Activated CD8-positive, alpha-beta memory T cell treated with anti-CD3 and anti-CD28 coated beads, Interleukin-2, amount 50 U/mL, for 48 hours (primary cell): ENCODE results near the gene KIF26A.

Experiments used
- DNase-seq: peaks from one replicate; pipeline ENCODE4 v3.0.0-alpha.2; 2020

KIF26A gene

DNA sequence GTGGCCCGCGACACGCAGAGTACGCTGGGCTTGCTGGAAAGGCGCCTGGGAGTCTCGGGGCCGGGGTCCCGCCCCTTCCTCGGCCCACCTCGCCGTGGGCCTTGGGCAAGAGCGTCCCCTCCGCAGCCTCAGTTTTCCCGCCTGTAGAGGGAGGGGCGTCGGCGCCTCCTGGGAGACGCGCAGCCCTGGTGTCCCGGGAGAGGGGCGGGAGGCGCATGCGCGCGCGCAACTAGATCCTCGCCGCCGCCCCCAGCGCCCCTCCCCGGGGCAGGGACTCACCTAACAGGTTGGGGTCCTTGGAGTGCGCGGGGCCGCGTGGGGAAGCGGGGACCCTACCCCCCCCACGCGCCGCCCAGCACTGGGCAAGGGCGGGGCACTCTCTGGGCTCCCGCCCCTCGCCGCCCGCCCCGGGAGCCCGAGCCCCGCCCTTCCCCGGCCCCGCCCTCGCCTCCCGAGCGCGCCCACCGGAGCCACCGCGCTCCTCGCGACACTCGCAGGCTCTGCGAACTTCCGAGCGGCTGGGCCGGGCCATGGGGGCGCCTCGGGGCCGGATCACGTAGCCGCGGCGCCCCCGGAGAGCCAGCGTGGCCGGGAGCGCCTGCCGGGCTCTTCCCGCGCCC lies at the start of gene KIF26A:
TSS of gene KIF26A (plus strand) at position 490 of the 620 bp plus-strand sequence. CDS start 136 bp downstream, outside the sequence.
- DNase-seq: peak; percentile 71

DNA sequence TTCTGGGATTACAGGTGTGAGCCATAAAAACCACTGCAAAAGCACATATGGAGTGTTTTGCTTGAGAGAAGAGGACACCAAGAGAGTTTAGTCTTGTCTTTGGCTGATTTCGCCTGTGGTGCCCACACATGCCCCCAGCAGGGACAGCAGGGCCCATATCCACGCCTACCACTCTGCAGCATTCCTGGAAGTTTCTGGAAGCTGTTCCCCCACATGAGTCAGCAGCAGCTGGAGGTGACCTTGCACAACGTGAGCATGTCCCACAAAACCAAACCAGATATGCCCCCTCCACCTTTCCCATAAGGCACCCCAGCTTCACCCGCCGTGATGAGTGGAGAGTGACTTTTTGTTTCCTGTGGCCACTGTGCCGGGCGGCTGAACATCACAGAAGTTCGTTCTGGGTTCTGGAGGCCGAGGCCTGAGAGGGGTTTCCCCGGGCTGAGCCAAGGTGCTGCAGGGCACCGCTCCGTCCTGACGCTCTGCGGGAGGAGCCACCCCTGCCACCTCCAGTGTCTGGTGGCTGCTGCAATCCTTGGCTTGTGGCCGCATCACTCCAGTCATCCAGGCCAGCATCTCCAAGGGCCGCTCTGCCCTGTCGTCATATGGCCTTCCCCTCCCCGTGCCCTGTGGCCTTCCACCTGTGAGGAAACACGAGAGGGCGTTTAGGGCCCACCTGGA lies 48.2 kb upstream of the KIF26A start:
- DNase-seq: no peak

DNA sequence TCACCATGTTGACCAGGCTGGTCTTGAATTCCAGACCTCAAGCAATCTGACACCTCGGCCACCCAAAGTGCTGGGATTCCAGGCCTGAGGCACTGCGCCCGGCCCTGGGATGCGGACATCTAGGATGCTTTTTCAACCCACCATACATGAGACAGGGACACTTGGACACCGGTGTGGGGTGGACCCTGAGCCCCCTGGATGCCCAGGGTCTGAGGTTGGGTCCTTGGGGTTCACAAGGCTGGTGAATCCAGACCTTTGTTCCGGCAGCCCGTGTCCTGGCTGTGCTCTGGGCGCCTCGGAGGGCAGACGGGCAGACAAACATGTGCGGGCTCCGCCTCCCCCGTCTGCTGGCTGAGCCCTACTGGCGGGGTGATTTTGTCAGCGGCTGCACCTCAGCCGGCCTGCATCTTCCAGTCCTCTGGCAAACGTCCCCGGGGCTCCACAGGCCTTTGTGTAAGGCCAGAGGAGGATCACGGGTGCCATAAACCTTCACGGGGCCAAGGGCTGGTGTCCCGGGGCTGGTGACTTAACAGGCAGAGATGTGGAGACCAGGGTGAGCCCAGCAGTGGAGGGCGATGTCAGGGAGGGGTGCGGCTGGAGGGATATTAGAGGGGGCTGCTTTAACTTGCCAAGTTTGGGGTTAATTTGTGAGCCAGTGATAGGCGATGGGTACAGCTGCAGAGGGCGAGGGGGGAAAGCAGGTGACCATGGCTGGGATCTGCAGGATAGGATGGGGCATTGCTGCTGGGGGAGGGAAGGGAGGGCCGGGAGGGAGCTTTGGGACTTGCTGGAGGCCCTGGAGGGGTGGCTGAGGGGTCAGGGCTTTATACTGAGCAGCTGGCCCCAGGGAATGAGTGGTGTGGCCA lies 47.1 kb upstream of the KIF26A start:
- DNase-seq: no peak

DNA sequence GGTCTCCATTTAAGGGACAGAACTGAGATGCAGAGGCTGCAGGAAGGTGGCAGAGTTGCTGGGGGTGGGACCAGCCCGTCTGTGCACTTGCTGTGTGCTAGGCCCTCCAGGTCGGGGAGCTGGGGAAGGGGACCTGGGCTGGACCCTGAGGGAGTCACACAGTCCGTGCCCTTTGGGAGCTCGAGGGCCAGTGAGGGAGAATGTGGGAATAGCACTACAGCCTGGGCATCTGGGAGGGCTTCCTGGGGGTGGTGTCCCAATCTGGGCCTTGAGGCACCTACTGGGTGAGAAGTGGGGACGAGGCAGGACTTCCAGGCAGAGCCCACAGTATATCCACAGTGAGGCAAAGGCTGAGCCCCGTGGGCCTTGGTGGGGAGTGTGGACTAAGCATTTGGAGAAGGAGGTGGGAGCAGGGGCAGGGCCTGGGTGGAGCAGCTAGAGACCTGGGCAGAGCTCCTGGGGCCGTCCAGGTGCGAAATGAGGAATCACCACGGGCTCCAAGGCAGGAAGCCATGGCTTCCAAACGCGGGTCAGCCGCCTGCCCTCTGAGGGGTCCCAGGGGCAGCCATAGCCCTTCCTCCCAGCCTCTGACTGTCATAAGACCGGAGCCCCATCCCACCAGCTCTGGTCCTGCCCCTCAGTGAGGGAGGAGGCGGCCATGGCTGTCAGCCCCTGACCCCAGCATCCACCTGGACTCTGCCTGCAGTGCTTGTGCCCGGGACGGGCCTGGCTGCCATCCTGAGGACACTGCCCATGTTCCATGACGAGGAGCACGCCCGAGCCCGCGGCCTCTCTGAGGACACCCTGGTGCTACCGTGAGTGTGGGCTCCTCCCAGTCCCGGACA lies 46.2 kb upstream of the KIF26A start:
- no peak for DNase-seq

DNA sequence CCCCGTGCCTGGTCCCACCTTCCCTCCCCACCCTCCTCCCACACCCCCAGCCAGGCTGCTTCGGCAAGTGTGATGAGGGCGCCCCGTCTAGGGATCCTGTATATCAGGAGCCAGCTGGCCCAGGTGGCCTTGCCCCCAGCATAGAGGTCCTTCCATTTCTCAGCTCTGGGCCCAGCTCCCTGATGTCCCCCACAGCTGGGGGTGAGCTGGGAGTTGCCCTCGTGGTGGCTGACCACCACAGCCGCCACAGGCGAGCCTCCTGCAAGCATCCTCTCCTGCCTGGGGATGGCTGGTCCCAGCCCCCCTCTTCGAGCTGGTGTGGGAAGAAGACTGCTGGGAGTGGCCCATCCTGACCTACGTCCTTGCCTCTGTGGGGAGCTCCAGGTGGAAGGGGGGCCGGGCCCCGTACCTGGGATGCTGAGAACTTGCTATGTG lies 45.4 kb upstream of the KIF26A start:
- no peak for DNase-seq

DNA sequence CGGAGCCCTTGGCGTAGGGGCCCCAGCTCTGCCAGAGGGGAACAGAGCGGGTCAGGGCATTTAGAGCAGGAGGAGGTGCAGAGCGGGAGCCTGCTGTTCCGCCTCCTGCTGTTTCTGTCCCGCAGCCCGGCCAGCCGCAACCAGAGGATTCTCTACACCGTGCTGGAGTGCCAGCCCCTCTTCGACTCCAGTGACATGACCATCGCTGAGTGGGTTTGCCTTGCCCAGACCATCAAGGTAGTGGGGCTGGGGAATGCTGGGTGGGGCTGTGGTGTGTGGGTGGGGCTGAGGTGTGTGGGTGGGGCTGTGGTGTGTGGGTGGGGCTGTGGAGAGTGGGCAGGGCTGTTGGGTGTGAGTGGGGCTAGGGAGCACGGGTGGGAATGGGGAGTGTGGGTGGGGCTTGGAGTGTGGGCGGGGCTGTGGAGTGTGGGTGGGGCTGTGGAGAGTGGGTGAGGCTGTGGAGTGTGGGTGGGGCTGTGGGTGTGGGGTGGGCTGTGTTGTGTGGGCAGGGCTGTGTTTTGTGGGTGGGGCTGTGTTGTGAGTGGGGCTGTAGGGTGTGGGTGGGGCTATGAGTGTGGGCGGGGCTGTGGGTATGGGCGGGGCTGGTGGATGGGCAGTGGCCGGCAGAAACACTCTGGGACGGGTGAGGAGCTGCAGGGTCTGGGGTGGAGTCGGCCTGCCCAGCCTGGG lies 44.9 kb upstream of the KIF26A start:
- DNase-seq: no peak

DNA sequence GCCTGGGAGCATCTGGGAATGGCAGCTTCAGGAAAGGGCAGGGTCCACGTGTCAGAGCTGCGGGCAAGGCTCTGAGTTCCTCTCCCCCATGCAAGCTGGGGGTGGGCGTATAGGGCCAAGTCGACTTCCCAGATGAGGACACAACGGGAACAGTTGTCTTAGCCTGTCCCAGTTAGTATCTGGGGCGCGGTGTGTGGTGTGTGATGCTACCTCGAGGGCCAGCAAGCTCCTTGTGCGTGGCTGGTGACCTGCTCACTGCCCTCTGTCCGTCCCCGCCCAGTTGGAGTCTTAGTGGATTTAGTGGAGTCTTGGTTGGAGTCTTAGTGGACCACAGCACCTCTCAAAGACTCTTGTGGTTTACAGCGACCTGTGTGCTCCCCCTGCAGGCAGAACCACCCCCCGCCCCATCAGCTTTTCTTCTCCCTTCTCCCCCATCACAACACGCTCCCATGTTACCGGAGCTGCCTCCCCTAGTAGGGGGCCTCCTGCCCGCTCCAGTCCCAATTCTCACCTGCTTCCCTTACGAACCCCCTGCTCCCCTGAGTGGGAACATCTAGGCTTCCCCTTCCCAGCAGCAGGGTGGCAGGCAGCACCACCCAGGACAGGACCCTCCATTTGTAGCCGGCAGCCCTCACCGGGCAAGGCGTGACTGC lies 44.2 kb upstream of the KIF26A start:
- DNase-seq: no peak

DNA sequence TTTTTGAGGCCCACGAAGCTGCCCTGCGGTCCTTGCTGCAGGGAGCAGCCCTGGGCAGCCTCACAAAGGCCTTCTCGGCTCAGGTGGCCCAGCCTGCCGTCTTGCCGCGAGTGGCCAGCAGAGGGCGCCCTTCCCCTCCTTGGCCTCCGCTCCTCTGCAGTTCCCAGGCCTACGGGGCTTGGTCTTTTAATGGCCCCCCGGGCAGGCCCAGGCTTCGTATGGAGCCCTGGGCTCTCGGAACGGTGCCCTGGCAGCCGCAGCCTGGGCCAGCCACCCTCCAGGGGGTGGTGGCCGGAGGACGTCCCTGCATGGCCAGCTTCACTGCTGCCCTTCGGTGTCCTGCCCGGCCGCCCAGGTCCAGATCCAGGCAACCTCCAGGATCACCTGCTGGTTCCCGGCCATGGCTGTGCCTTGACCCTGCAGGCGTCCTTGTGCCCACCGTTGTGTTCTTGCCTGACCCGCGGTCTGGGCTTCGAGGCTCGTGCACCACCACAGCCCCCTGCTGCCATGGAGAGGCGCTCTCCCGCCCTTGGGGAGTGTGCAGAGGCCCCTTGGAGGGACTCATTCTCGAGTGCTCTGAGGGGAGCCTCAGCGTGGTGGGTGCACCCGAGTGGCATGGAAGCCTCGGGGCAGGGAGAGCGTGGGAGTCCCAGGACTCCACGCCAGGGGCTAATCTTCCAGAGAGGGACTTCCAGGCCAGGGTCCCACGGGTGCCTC lies 43.5 kb upstream of the KIF26A start:
- peak; percentile 98 for DNase-seq

DNA sequence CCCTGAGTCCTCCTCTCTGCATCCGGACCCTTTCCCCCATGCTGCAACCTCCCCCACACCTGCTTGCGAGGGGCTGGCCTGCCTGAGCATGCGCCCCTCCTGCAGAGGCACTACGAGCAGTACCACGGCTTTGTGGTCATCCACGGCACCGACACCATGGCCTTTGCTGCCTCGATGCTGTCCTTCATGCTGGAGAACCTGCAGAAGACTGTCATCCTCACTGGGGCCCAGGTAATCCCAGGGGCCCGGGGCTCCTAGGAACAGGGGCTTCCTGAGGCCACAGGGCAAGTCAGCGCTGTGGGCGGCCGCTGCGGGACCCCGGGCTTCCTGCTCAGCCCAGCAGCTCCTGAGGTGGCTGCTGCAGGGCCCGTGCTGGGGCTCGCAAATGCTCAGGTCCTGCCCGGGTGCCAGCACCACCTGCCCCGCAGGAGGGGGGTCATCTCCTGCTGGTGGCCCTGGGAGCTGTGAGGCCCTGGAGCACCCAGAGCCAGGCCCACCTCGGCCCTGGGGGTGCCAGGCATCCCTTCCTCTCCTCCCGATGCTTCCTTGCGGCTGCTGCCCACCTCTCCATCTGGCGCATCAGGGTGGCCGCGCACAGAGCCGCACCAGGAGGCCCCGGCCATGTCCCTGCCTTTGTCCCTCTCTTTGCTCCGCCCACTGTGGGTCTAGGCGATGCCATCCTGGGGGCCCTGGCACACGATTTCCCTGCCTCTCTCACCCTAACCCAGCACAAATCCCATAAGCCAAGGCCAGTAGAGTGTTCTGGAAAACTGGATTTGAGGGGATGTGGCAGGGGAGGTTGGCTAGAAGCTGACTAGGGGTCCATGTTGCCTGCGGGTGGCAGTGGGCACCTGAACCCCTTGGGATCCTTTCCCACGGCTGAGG lies 42.7 kb upstream of the KIF26A start:
- no peak for DNase-seq

DNA sequence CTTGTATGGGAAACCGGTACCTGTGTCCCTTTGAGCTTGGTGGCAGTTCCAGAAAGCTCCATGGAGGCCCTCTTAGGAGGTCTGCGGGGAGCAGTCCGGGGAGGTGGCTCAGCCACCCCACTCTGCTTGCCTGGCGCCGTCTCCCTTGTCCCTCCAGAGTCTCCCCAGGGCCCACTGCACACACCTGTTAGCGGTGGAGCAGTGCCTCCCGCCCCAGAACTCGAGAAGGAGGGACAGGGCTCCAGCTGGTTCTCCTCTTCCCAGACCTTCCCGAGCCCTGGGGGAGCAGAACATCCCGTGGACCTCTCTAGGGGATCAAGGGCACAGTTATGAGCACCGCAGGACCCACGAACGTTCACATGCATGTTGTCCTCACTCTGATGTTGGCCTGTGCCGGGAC lies 42.1 kb upstream of the KIF26A start:
- DNase-seq: no peak

DNA sequence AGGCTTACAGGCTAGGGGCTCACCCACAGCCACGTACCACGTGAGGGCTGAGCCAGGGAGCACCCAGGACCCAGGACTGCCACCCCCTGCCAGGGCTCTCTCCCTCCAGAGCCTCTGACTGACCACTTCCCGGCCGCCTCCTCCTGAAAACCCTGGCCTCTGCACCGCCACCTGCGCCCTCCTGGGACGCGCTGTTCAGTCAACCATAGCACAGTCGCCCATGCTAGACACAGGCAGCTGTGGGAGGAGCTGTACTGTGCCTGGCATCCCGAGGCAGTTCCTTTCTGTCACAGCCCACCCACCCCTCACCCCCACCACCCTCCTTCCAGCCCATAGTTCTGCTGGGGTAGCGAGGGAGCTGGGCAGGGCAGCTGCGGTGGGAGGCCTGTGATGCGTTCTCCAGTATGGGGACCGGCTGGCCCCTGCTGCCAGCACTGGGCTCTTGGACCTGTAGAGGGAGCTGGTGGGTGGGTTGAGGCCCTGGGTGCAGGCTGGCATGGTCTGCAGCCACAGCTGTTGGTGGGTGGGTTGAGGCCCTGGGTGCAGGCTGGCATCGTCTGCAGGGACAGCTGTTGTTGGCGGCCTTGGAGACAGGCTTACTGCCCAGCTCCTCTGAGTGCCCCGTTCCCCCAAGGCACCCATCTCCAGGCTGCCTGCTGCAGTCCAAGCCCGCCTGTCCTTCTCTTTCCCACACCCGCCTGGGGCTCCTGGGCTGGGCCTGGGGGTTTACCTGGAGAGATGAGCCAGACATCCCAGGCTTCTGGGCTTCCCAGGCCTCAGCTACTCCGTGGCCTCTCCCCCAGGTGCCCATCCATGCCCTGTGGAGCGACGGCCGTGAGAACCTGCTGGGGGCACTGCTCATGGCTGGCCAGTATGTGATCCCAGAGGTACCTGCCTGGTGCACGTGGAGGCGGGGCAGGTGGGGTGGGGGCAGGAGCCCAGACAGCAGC lies 41.4 kb upstream of the KIF26A start:
- no peak for DNase-seq

DNA sequence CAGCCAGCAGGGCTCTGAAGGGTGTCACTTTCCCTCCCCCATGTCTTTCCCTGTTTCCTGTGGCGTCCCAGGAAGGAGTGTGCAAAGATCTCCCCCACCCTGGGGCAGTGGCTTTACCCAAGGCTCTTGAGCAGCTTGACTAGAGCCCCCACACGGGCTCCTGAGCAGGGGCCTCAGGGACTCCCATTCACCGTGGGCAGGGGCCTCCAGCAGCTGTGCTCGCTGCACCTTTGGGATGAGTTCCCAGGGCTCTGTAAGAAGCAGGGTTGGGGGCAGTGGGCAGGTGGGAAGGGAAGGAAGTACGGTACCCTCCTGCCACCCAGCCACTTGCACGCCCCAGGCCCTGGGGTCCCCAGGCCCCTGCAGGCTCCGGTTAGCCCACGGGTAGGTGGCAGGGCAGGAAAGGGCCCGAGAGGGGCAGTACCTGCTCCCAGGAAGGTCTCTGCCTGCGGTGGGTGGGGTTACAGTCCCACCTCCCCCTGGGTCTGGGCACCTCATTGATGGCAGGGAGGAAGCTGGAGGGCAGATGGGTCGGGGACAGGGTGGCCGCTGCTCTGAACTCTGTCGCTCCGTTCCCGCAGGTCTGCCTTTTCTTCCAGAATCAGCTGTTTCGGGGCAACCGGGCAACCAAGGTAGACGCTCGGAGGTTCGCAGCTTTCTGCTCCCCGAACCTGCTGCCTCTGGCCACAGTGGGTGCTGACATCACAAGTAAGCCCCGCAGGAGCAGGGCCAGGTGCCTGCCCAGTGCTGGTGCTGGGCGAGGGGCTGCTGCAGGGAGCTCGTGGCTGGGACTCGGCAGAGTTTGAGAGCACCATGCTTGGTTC lies 39.9 kb upstream of the KIF26A start:
- no peak for DNase-seq

DNA sequence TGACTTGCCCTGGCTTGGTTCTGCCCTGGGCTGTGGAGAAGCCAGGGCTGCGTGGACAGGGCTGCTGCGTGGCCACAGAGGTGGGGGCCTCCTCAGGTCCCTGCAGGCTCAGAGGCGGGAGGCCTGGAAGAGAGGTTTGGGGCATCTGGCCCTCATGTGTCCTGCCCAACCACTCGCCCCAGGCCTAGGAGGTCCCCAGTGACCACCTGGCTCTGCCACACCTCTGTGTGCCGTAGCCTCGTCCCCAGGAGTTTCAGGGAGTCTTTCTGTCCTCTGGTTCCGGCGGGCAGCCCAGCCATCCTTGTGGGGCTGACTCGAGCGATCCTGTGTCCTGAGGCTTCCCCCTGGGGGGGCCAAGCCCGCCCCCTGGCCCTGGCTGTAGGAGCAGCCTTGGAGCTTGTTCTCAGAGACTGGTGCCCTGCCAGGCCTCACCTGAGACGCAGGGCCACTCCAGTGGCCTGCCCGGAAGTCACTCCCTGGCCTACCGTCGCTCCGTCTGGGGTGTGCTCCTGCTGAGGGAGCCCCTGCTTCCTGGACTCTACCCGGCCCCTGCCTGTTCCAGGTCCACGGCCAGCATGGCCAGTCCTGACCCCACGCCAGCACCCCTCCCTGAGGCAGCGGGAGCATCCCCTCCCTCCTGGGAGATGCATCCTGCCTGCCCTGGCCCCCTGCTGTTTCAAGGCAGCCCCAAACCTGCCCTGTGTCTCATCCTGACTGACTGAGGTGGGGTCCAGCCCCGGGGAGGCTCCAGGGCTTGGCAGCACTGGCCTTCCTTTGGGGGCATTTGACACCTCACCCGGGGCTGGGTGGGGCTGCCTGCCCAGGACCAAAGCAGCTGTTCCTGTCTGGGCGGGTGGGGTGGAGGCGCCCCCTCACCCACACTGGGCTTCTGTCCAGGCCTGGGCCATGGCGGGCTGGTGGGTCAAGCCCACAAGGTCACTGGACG lies 39.0 kb upstream of the KIF26A start:
- no peak for DNase-seq

DNA sequence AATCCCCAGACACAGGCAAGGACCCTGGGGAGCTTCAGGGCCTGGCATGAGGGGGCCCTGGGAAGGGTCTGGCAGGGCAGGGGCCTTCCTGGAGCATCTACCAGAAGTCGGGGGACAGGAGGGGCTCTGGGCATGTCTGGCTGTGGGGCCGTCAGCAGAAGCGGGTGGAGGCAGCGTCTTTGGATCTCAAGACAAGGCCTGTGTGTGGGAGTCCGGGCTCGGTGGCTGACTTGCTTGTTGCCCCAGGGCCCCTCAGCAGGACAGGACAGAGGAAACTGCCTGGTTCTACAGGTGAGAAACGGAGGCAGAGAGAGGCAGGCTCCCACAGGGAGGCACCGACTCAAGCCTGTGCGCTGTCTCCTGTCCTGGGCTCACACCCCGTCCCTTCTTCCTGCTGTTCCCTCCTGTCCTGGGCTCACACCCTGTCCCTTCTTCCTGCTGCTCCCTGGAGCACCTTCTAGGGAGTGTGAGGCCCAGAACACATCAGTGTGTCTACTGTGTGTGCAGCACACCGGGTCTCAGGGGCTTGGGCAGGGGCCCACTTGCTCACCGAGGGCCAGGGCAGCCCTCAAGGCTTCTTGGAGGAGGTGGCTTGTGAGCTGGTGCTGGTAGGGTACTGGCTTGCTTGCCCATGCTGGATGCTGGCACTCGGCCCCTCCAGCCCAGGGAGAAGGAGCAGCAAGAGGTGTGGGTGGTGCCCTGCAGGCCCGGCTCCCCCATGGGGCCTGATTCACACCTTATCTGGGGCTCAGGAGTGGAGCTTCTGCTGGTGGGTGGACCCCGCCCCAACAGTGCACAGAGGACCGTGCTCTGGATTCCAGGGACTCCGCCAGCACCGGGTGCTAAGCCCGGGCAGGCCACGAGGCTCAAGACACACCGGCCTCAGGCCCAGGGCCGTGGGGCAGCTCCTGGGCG lies 38.0 kb upstream of the KIF26A start:
- no peak for DNase-seq

DNA sequence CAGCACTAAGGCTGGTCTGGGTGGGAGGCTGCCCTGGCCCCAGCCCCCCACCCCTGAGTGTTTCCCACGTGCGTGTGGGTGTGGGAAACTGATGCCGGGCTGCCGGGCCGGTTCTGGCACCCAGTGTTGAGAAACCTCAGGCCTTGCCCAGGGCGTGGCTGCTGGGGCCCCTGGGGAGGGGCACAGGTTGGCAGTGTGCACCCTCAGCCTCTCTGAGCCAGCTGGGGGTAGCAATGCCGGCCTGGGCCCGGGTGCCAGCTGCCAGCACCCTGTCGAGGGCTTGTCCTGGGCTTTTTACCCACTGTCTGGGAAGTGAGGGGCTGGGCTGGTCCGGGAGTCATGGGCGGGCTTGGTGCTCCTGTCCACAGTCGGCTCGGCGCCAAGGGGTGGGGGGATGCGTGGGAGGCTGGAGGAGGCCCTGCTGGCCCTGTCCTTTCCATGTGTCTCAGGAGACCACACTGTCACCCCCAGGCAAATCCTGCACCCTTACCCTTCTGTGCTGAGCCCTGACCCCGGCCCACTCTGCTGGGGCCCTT lies 37.2 kb upstream of the KIF26A start:
- no peak for DNase-seq
